SH-SY5Y (cell line): Measurements from ENCODE around the gene CITED1.

Experiments
- GATA2 ChIP-seq: IDR thresholded peaks from 2 replicates; pipeline ENCODE4 v1.6.1; 2011; ENCODE audit warnings: mild to moderate bottlenecking, low read depth, low read length
- GATA3 ChIP-seq: IDR thresholded peaks from 2 replicates; pipeline ENCODE4 v1.6.1; 2011; ENCODE audit warnings: low read depth, mild to moderate bottlenecking, low read length, moderate library complexity

The CITED1 gene

GRCh38 chrX:72268597-72269365 is 36.9 kb downstream of the CITED1 start:
- TF ChIP-seq GATA2 (no peak), GATA3 (no peak)

- TF ChIP-seq GATA2 (no peak), GATA3 (no peak)
Measured at GRCh38 chrX:72265263-72265662, 40.5 kb downstream of the CITED1 start.

GRCh38 chrX:72262077-72262476 is 43.6 kb downstream of the CITED1 start:
- no peak for TF ChIP-seq GATA2
- TF ChIP-seq GATA3, result no peak

- TF ChIP-seq GATA3 (no peak), GATA2 (no peak)
Measured at GRCh38 chrX:72260448-72260847, 45.3 kb downstream of the CITED1 start.

- no peak for TF ChIP-seq GATA2
- no peak for TF ChIP-seq GATA3
Measured at GRCh38 chrX:72258174-72258573, 47.5 kb downstream of the CITED1 start.

- TF ChIP-seq GATA2, result no peak
- no peak for TF ChIP-seq GATA3
Measured at GRCh38 chrX:72255864-72256263, 49.9 kb downstream of the CITED1 start.

GRCh38 chrX:72255445-72255844 is 50.3 kb downstream of the CITED1 start:
- no peak for TF ChIP-seq GATA2
- TF ChIP-seq GATA3, result no peak

GRCh38 chrX:72254816-72255215 is 50.9 kb downstream of the CITED1 start:
- TF ChIP-seq GATA3, result no peak

GRCh38 chrX:72253686-72254085 is 52.0 kb downstream of the CITED1 start:
- TF ChIP-seq GATA3 (no peak), GATA2 (no peak)
